MM.1S (cell line): ENCODE measurements around the gene SLC24A4.

ENCODE experiments used
- EZH2 ChIP-seq: fragments of 300-600 bp; sonication (generic); optimal IDR thresholded peaks from 2 replicates; pipeline ENCODE3; 2017; ENCODE audit warnings: low read depth, mild to moderate bottlenecking, antibody characterized with exemption, low read length, mixed read lengths
- EZH2phosphoT487 ChIP-seq: fragments of 300-600 bp; sonication (generic); IDR thresholded peaks from 2 replicates; pipeline ENCODE4 v1.6.1; 2018; ENCODE audit warnings: antibody characterized with exemption, low read length
- TF ChIP-seq, protein P1 (sequence below): fragments of 300-600 bp; sonication (generic); IDR thresholded peaks from 2 replicates; pipeline ENCODE4 v1.5.1; 2016; ENCODE audit warnings: antibody characterized with exemption, low read length, mixed read lengths

DNA sequence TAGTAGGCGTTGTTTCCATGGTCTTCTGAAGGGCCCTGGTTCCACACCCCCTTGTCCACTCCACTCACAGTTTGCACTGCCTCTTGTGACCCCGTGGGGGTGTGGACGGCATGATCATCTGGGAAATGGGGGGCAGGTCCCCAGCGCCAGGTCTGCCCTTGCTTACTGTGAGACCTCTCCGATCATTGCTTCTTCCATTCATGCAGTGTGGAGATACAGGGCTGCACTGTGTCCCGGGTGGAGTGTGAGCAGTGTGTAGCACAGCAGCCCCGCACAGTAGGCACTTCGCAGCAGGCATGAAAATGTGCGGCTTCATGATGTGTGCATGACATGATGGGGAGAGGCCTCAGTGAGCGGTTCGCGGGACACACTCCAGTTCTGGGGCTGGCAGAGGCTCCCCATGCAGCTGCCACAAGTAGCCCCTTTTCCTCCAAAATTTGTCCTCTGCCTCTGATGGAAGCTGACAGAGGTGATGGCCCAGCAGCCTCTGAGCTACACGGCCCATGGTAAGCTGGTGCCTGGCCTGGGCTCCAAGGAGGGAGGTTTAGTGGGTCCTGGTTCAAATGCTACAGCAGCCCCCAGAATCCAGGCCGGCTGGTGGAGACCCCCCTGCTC, 205.6 kb downstream of the SLC24A4 start:
- TF ChIP-seq, protein P1, sequence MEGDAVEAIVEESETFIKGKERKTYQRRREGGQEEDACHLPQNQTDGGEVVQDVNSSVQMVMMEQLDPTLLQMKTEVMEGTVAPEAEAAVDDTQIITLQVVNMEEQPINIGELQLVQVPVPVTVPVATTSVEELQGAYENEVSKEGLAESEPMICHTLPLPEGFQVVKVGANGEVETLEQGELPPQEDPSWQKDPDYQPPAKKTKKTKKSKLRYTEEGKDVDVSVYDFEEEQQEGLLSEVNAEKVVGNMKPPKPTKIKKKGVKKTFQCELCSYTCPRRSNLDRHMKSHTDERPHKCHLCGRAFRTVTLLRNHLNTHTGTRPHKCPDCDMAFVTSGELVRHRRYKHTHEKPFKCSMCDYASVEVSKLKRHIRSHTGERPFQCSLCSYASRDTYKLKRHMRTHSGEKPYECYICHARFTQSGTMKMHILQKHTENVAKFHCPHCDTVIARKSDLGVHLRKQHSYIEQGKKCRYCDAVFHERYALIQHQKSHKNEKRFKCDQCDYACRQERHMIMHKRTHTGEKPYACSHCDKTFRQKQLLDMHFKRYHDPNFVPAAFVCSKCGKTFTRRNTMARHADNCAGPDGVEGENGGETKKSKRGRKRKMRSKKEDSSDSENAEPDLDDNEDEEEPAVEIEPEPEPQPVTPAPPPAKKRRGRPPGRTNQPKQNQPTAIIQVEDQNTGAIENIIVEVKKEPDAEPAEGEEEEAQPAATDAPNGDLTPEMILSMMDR, result no peak
- TF ChIP-seq EZH2 (no peak), EZH2phosphoT487 (no peak)
